SU-DHL-6 (cell line): ENCODE measurements around the gene STN1.

Source experiments
- H2AFZ ChIP-seq: fragments of 200-600 bp; sonication (generic); 2 replicates; pipeline ENCODE4 v1.6.1; 2014; ENCODE audit warnings: low read depth, mild to moderate bottlenecking, moderate library complexity, mixed read lengths, antibody characterized with exemption, low read length; ENCODE audit not compliant: severe bottlenecking
- H3F3A ChIP-seq: fragments of 200-600 bp; shearing (Covaris generic); 2 replicates; pipeline ENCODE4 v1.6.0; 2016; ENCODE audit warnings: antibody characterized with exemption, mild to moderate bottlenecking; ENCODE audit not compliant: insufficient read depth
- H3K27ac ChIP-seq: fragments of 200-600 bp; sonication (generic); 2 replicates; pipeline ENCODE4 v1.5.1; 2016; ENCODE audit warnings: low read depth, mild to moderate bottlenecking, low read length, moderate library complexity, mixed read lengths
- H3K27me3 ChIP-seq: fragments of 200-600 bp; sonication (generic), shearing (Covaris generic); 2 replicates; pipeline ENCODE4 v1.6.0; 2014; ENCODE audit warnings: mild to moderate bottlenecking, low read length
- H3K36me3 ChIP-seq: fragments of 200-600 bp; sonication (generic); 2 replicates; pipeline ENCODE4 v1.6.1; 2014; ENCODE audit warnings: mild to moderate bottlenecking, low read length, mixed read lengths
- H3K4me2 ChIP-seq: fragments of 300-600, 200-600 bp; shearing (Covaris generic), sonication (generic); 2 replicates; pipeline ENCODE4 v1.6.0; 2014; ENCODE audit warnings: low read length, low read depth, mild to moderate bottlenecking; ENCODE audit not compliant: poor library complexity, severe bottlenecking
- H3K4me3 ChIP-seq: fragments of 200-600 bp; sonication (generic); 2 replicates; pipeline ENCODE4 v1.5.1; 2014; ENCODE audit warnings: antibody characterized with exemption, low read length, mild to moderate bottlenecking, mixed read lengths; ENCODE audit not compliant: insufficient read depth, poor library complexity, severe bottlenecking
- H3K79me2 ChIP-seq: fragments of 200-600 bp; sonication (generic); 2 replicates; pipeline ENCODE4 v1.6.1; 2014; ENCODE audit warnings: mild to moderate bottlenecking, low read length, moderate library complexity; ENCODE audit not compliant: insufficient read depth
- H3K9ac ChIP-seq: fragments of 200-600 bp; sonication (generic); 2 replicates; pipeline ENCODE4 v1.7.0; 2014; ENCODE audit warnings: mild to moderate bottlenecking, low read length
- H3K9me2 ChIP-seq: fragments of 200-600 bp; sonication (generic); replicated peaks from 2 replicates; pipeline ENCODE4 v1.6.1; 2014; ENCODE audit warnings: low read length; ENCODE audit not compliant: insufficient read depth
- H3K9me3 ChIP-seq: fragments of 200-600 bp; sonication (generic); 2 replicates; pipeline ENCODE4 v1.6.1; 2014; ENCODE audit warnings: low read length, mixed read lengths; ENCODE audit not compliant: insufficient read depth
- H4K20me1 ChIP-seq: fragments of 200-600 bp; sonication (generic); 2 replicates; pipeline ENCODE4 v1.6.1; 2014; ENCODE audit warnings: low read depth, mild to moderate bottlenecking, antibody characterized with exemption, low read length, moderate library complexity, mixed read lengths
- EZH2phosphoT487 ChIP-seq: fragments of 200-600 bp; sonication (generic), shearing (Covaris generic); conservative IDR thresholded peaks from 2 replicates; pipeline ENCODE4 v1.6.1; 2018; ENCODE audit warnings: mild to moderate bottlenecking, antibody characterized with exemption, low read length, moderate library complexity, mixed read lengths
- TF ChIP-seq, protein P1 (sequence below): fragments of 200-600 bp; sonication (generic); IDR thresholded peaks from one replicate; pipeline ENCODE4 v1.5.1; 2017; ENCODE audit warnings: antibody characterized with exemption, mild to moderate bottlenecking, low read length, moderate library complexity; ENCODE audit not compliant: insufficient read depth, poor library complexity, severe bottlenecking

The STN1 gene

DNA sequence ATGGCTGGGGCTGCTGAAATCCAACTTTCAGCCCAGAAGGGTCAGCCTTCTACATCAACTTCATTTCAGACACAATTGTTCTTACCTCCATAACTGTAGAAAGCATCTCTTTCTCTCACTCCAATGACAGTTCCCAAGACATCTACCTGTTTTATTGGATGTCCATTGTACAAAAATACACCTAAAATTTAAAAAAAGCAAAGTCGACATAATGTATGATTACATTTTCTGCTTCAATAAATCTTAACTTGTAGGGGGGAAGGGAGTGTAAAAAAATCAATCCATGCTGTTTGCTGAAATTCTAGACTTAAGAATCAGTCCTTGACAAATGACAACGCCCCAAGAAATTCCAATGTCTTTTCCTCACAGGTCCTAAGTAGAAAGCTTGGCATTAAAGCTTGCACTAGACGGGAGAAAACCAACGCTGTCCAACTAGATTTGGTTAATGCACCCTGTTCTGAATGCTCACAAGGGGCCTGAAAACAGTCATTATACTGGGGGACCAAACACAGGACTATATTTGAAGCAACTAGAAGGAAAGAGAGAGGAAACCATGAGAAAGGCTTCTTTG lies 7.5 kb downstream of the STN1 start:
- no peaks in the 10 kb centered on the region for H3K27me3 ChIP-seq
- peaks cover 6% of the 10 kb centered on the region; the same call in 1 of the 2 replicates for H3K9me3 ChIP-seq
- no peaks in the 10 kb centered on the region for H4K20me1 ChIP-seq
- TF ChIP-seq, protein P1, sequence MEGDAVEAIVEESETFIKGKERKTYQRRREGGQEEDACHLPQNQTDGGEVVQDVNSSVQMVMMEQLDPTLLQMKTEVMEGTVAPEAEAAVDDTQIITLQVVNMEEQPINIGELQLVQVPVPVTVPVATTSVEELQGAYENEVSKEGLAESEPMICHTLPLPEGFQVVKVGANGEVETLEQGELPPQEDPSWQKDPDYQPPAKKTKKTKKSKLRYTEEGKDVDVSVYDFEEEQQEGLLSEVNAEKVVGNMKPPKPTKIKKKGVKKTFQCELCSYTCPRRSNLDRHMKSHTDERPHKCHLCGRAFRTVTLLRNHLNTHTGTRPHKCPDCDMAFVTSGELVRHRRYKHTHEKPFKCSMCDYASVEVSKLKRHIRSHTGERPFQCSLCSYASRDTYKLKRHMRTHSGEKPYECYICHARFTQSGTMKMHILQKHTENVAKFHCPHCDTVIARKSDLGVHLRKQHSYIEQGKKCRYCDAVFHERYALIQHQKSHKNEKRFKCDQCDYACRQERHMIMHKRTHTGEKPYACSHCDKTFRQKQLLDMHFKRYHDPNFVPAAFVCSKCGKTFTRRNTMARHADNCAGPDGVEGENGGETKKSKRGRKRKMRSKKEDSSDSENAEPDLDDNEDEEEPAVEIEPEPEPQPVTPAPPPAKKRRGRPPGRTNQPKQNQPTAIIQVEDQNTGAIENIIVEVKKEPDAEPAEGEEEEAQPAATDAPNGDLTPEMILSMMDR = no peak
- no peak for TF ChIP-seq EZH2phosphoT487
- H3K9me2 ChIP-seq = no peaks in the 10 kb centered on the region
- H2AFZ ChIP-seq = no peak overlapping the region
- no peaks in the 10 kb centered on the region for H3K79me2 ChIP-seq
- H3K36me3 ChIP-seq = 0 out of 2 replicates have a peak, but pooled peaks cover 6% of the 10 kb centered on the region
- H3K27ac ChIP-seq = no peak overlapping the region
- H3K4me3 ChIP-seq = no peak overlapping the region
- H3K9ac ChIP-seq = no peak overlapping the region
- H3F3A ChIP-seq = no peaks in the 10 kb centered on the region
- H3K4me2 ChIP-seq = no peak overlapping the region

DNA sequence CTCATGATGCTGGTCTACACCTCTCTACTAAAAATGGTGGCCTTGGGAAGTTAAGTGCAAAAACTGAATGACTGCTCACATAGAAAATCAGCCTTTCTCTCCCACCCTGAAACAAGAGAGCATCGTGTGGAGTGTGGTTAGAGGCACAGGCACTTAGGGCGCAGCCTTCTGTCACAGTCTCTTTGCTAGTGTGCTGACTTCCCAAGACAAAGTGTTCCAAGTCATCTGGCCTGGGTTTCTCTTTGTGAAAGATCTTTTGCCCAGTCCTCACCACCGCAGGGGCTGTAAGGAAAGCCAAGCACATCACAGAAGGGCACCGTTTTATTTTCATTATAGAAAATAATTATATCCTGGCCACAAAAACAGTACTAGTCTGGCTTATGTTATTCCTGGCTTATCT lies 12.5 kb downstream of the STN1 start:
- no peaks in the 10 kb centered on the region for H3F3A ChIP-seq
- H3K79me2 ChIP-seq = no peaks in the 10 kb centered on the region
- H3K9me2 ChIP-seq = no peaks in the 10 kb centered on the region
- H3K27ac ChIP-seq = no peak overlapping the region
- H3K4me3 ChIP-seq = no peak overlapping the region
- H2AFZ ChIP-seq = no peak overlapping the region
- H3K27me3 ChIP-seq = no peaks in the 10 kb centered on the region
- no peak overlapping the region for H3K9ac ChIP-seq
- no peaks in the 10 kb centered on the region for H4K20me1 ChIP-seq
- no peak overlapping the region for H3K4me2 ChIP-seq
- TF ChIP-seq, protein P1 = no peak
- TF ChIP-seq EZH2phosphoT487 = no peak
- H3K36me3 ChIP-seq = 0 out of 2 replicates have a peak, but pooled peaks cover 4% of the 10 kb centered on the region
- H3K9me3 ChIP-seq = no peaks in the 10 kb centered on the region

DNA sequence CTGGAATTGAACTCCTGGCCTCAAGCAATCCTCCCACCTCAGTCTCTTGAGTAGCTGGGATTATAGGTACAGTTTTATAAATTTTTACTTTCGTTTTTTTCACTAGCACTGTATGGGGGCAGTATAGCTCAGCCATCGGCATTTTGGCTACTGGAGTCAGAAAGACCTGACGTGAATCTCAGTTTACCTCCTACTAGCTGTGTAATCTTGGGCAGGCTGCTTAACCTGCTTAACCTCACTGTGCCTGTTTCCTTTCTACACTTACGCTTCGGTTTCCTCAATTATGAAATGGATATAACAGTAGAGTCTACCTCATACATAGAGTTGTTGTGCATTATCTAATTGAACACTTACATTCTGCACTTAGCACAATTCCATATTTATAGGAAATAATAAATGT lies 16.7 kb downstream of the STN1 start:
- no peaks in the 10 kb centered on the region for H3K79me2 ChIP-seq
- H3K9me3 ChIP-seq = no peaks in the 10 kb centered on the region
- TF ChIP-seq EZH2phosphoT487 = no peak
- TF ChIP-seq, protein P1 = no peak
- no peak overlapping the region for H3K9ac ChIP-seq
- no peak overlapping the region for H3K4me2 ChIP-seq
- no peaks in the 10 kb centered on the region for H4K20me1 ChIP-seq
- H3K27me3 ChIP-seq = no peaks in the 10 kb centered on the region
- 0 out of 2 replicates have a peak, but pooled peaks cover 4% of the 10 kb centered on the region for H3K36me3 ChIP-seq
- H3F3A ChIP-seq = no peaks in the 10 kb centered on the region
- H3K9me2 ChIP-seq = no peaks in the 10 kb centered on the region
- H3K4me3 ChIP-seq = no peak overlapping the region
- H3K27ac ChIP-seq = no peak overlapping the region
- H2AFZ ChIP-seq = no peak overlapping the region
